ENCODE measurements around the gene ARSJ.

Gene ARSJ

GRCh38 chr4:113893546-113893945 lies 85.9 kb downstream of the ARSJ start:
- Histone ChIP-seq H3K4me3 (ENCODE audit: low read depth, low read length, poor library complexity, severe bottlenecking) (no peak overlapping the region), H3K27me3 (ENCODE audit: insufficient read depth, low read length) (no peaks in the 10 kb centered on the region), H3K36me3 (ENCODE audit: insufficient read depth, low read length) (no peaks in the 10 kb centered on the region), H3K79me2 (ENCODE audit: insufficient read depth, low read length) (no peaks in the 10 kb centered on the region), H3K9ac (ENCODE audit: low read length) (no peak overlapping the region), H3K4me2 (ENCODE audit: low read length) (no peak overlapping the region), H2AFZ (ENCODE audit: low read length) (no peak overlapping the region), H3K4me1 (ENCODE audit: insufficient read depth, low read length, severe bottlenecking) (no peaks in the 10 kb centered on the region), H3K27ac (ENCODE audit: low read depth, low read length, poor library complexity, severe bottlenecking) (no peak overlapping the region), H3F3A (ENCODE audit: insufficient read depth, low read length) (no peaks in the 10 kb centered on the region), H3K9me3 (ENCODE audit: low read length) (no peaks in the 10 kb centered on the region), H3K9me2 (ENCODE audit: low read depth, low read length) (no peaks in the 10 kb centered on the region), H4K20me1 (ENCODE audit: insufficient read depth, low read length) (no peaks in the 10 kb centered on the region)
- peak; percentile 26 for TF ChIP-seq CTCF (IDR thresholded peaks at IDR 0.05; ENCODE audit: low read length)
- no peak for TF ChIP-seq EZH2 (IDR thresholded peaks at IDR 0.05; ENCODE audit: borderline replicate concordance, low read length)

GRCh38 chr4:113888006-113888405 lies 91.4 kb downstream of the ARSJ start:
- TF ChIP-seq EZH2 (IDR thresholded peaks at IDR 0.05; ENCODE audit: borderline replicate concordance, low read length) (no peak), CTCF (IDR thresholded peaks at IDR 0.05; ENCODE audit: low read length) (no peak)
- Histone ChIP-seq H2AFZ (ENCODE audit: low read length) (no peak overlapping the region), H3K9ac (ENCODE audit: low read length) (no peak overlapping the region), H3K4me1 (ENCODE audit: insufficient read depth, low read length, severe bottlenecking) (no peaks in the 10 kb centered on the region), H3K27ac (ENCODE audit: low read depth, low read length, poor library complexity, severe bottlenecking) (no peak overlapping the region), H3F3A (ENCODE audit: insufficient read depth, low read length) (no peaks in the 10 kb centered on the region), H4K20me1 (ENCODE audit: insufficient read depth, low read length) (no peaks in the 10 kb centered on the region), H3K4me2 (ENCODE audit: low read length) (no peak overlapping the region), H3K27me3 (ENCODE audit: insufficient read depth, low read length) (no peaks in the 10 kb centered on the region), H3K79me2 (ENCODE audit: insufficient read depth, low read length) (no peaks in the 10 kb centered on the region), H3K36me3 (ENCODE audit: insufficient read depth, low read length) (no peaks in the 10 kb centered on the region), H3K9me3 (ENCODE audit: low read length) (no peaks in the 10 kb centered on the region), H3K4me3 (ENCODE audit: low read depth, low read length, poor library complexity, severe bottlenecking) (no peak overlapping the region), H3K9me2 (ENCODE audit: low read depth, low read length) (no peaks in the 10 kb centered on the region)

GRCh38 chr4:113885291-113885690 lies 94.2 kb downstream of the ARSJ start:
- no peak overlapping the region for H3K27ac ChIP-seq (ENCODE audit: low read depth, low read length, poor library complexity, severe bottlenecking)
- no peaks in the 10 kb centered on the region for H3K36me3 ChIP-seq (ENCODE audit: insufficient read depth, low read length)
- no peak overlapping the region for H3K9ac ChIP-seq (ENCODE audit: low read length)
- no peak overlapping the region for H2AFZ ChIP-seq (ENCODE audit: low read length)
- H3F3A ChIP-seq (ENCODE audit: insufficient read depth, low read length) = no peaks in the 10 kb centered on the region
- no peak overlapping the region for H3K4me2 ChIP-seq (ENCODE audit: low read length)
- no peaks in the 10 kb centered on the region for H3K9me2 ChIP-seq (ENCODE audit: low read depth, low read length)
- H3K9me3 ChIP-seq (ENCODE audit: low read length) = no peaks in the 10 kb centered on the region
- no peaks in the 10 kb centered on the region for H3K79me2 ChIP-seq (ENCODE audit: insufficient read depth, low read length)
- H4K20me1 ChIP-seq (ENCODE audit: insufficient read depth, low read length) = no peaks in the 10 kb centered on the region
- no peak overlapping the region for H3K4me3 ChIP-seq (ENCODE audit: low read depth, low read length, poor library complexity, severe bottlenecking)
- TF ChIP-seq EZH2 (IDR thresholded peaks at IDR 0.05; ENCODE audit: borderline replicate concordance, low read length) = no peak
- no peaks in the 10 kb centered on the region for H3K27me3 ChIP-seq (ENCODE audit: insufficient read depth, low read length)
- H3K4me1 ChIP-seq (ENCODE audit: insufficient read depth, low read length, severe bottlenecking) = no peaks in the 10 kb centered on the region

- Histone ChIP-seq H4K20me1 (ENCODE audit: insufficient read depth, low read length) (no peaks in the 10 kb centered on the region), H3K79me2 (ENCODE audit: insufficient read depth, low read length) (no peaks in the 10 kb centered on the region), H2AFZ (ENCODE audit: low read length) (no peak overlapping the region), H3F3A (ENCODE audit: insufficient read depth, low read length) (no peaks in the 10 kb centered on the region), H3K9me3 (ENCODE audit: low read length) (no peaks in the 10 kb centered on the region), H3K4me1 (ENCODE audit: insufficient read depth, low read length, severe bottlenecking) (no peaks in the 10 kb centered on the region), H3K9me2 (ENCODE audit: low read depth, low read length) (no peaks in the 10 kb centered on the region), H3K27ac (ENCODE audit: low read depth, low read length, poor library complexity, severe bottlenecking) (no peak overlapping the region), H3K4me2 (ENCODE audit: low read length) (no peak overlapping the region), H3K27me3 (ENCODE audit: insufficient read depth, low read length) (no peaks in the 10 kb centered on the region), H3K9ac (ENCODE audit: low read length) (no peak overlapping the region), H3K36me3 (ENCODE audit: insufficient read depth, low read length) (no peaks in the 10 kb centered on the region), H3K4me3 (ENCODE audit: low read depth, low read length, poor library complexity, severe bottlenecking) (no peak overlapping the region)
- TF ChIP-seq CTCF (IDR thresholded peaks at IDR 0.05; ENCODE audit: low read length) = no peak
- TF ChIP-seq EZH2 (IDR thresholded peaks at IDR 0.05; ENCODE audit: borderline replicate concordance, low read length) = no peak
Observed at GRCh38 chr4:113884655-113885054, 94.8 kb downstream of the ARSJ start.
